B cell (primary cell): Measurements from ENCODE around the gene HAT1. TPM values are rescaled to one million over a fixed set of nuclear protein-coding genes. Genes with fewer than 3 reads are reported as not detected.

Experiments
- ATAC-seq: fragments of 200-7000 bp; cut with Tn5 transposase; one replicate; pipeline ENCODE4 v1.10.0; 2021; ENCODE audit warnings: low read depth, mild to moderate bottlenecking, moderate number of reproducible peaks, moderate library complexity
- CTCF ChIA-PET: fragments of 350-600 bp; sonication (Branson Sonifier 250); formaldehyde crosslinking; loops from one replicate; lab custom pipeline; 2021; ENCODE audit warnings: antibody characterized with exemption, inconsistent platforms; lab: Charles Lee
- POLR2A ChIA-PET: fragments of 350-600 bp; sonication (Branson Sonifier 250); formaldehyde crosslinking; loops from one replicate; lab custom pipeline; 2021; ENCODE audit warnings: antibody characterized with exemption; lab: Charles Lee
- DNase-seq: peaks from one replicate; pipeline ENCODE4 v3.0.0; 2013
- H2AFZ ChIP-seq: 2 replicates; pipeline ENCODE4 v1.6.1; 2012; ENCODE audit warnings: mild to moderate bottlenecking, low read depth, low read length; ENCODE audit not compliant: insufficient read depth, poor library complexity, severe bottlenecking
- H3K27ac ChIP-seq, 2 donors: 1 replicate in 1 of 2; 2 replicates in 1 of 2; pipeline ENCODE4 v1.5.1; 2012 to 2013; ENCODE audit warnings: low read length in 2 of 2, mild to moderate bottlenecking in 2 of 2, moderate library complexity in 1 of 2
- H3K27me3 ChIP-seq, 4 experiments: fragments of 200-600 bp in 1 of 4; sonication (generic) in 1 of 4; replicated peaks in 1 of 4; 1 replicate in 2 of 4; 2 replicates in 2 of 4; pipeline versions ENCODE4 v1.6.1 to v1.7.0; 2013 to 2016; ENCODE audit warnings: low read length in 3 of 4, mild to moderate bottlenecking in 2 of 4, mixed read lengths in 1 of 4, moderate library complexity in 1 of 4; ENCODE audit not compliant: insufficient read depth in 4 of 4, control insufficient read depth in 3 of 4; ENCODE audit errors: control extremely low read depth in 1 of 4
- H3K36me3 ChIP-seq, 2 experiments: replicated peaks in 1 of 2; 1 replicate in 1 of 2; 2 replicates in 1 of 2; pipeline versions ENCODE4 v1.6.1 to v1.7.1; 2013; ENCODE audit warnings: low read length in 1 of 2; ENCODE audit not compliant: insufficient read depth in 2 of 2, control insufficient read depth in 1 of 2; ENCODE audit errors: control extremely low read depth in 1 of 2, extremely low read depth in 1 of 2
- H3K4me1 ChIP-seq, 2 donors: fragments of 200-600 bp in 1 of 2; sonication (generic) in 1 of 2; 1 replicate in 1 of 2; 2 replicates in 1 of 2; pipeline versions ENCODE4 v1.5.1 to v1.6.1; 2013 to 2017; ENCODE audit warnings: low read length in 2 of 2; ENCODE audit not compliant: control insufficient read depth in 2 of 2, insufficient read depth in 2 of 2
- H3K4me2 ChIP-seq: replicated peaks from 2 replicates; pipeline ENCODE3; 2012; ENCODE audit warnings: mild to moderate bottlenecking, low read depth, low read length; ENCODE audit not compliant: poor library complexity, severe bottlenecking
- H3K4me3 ChIP-seq, 5 experiments: fragments of 200-600 bp in 1 of 5; sonication (generic) in 1 of 5; 1 replicate in 3 of 5; 2 replicates in 2 of 5; pipeline versions ENCODE4 v1.5.1 to v1.7.0; 2011 to 2016; ENCODE audit warnings: low read length in 4 of 5, mild to moderate bottlenecking in 4 of 5, low read depth in 2 of 5, control low read depth in 1 of 5, moderate library complexity in 1 of 5; ENCODE audit not compliant: insufficient read depth in 1 of 5; ENCODE audit errors: control extremely low read depth in 1 of 5, extremely low read depth in 1 of 5
- H3K79me2 ChIP-seq: fragments of 200-600 bp; sonication (generic); one replicate; pipeline ENCODE4 v1.6.0; 2016; ENCODE audit warnings: low read length; ENCODE audit not compliant: control insufficient read depth, insufficient read depth
- H3K9ac ChIP-seq: fragments of 200-600 bp; sonication (generic); 2 replicates; pipeline ENCODE4 v1.6.1; 2017; ENCODE audit warnings: mild to moderate bottlenecking, low read length, moderate library complexity
- H3K9me3 ChIP-seq, 3 donors: one replicate each; pipeline versions ENCODE4 v1.6.1 to v1.7.1; 2013; ENCODE audit warnings: low read length in 2 of 3; ENCODE audit not compliant: control insufficient read depth in 2 of 3, insufficient read depth in 1 of 3; ENCODE audit errors: control extremely low read depth in 1 of 3
- H4K20me1 ChIP-seq: 2 replicates; pipeline ENCODE4 v1.6.0; 2012; ENCODE audit warnings: mild to moderate bottlenecking, low read length; ENCODE audit not compliant: insufficient read depth, control insufficient read depth, poor library complexity, severe bottlenecking
- H3K27ac Mint-ChIP-seq: one replicate; pipeline ENCODE4 v1.8.0; 2021; ENCODE audit warnings: mixed read lengths
- H3K27me3 Mint-ChIP-seq: one replicate; pipeline ENCODE4 v1.8.0; 2021; ENCODE audit warnings: mixed read lengths
- H3K4me1 Mint-ChIP-seq: one replicate; pipeline ENCODE4 v1.8.0; 2021; ENCODE audit warnings: mixed read lengths
- H3K4me3 Mint-ChIP-seq: one replicate; pipeline ENCODE4 v1.8.0; 2021; ENCODE audit warnings: mixed read lengths
- H3K9me3 Mint-ChIP-seq: one replicate; pipeline ENCODE4 v1.8.0; 2022; ENCODE audit warnings: mixed read lengths; ENCODE audit not compliant: insufficient read depth
- EZH2 ChIP-seq: IDR thresholded peaks from 2 replicates; pipeline ENCODE4 v1.6.1; 2012; ENCODE audit warnings: borderline replicate concordance, low read depth, mild to moderate bottlenecking, moderate library complexity, low read length; ENCODE audit not compliant: insufficient read depth, poor library complexity, severe bottlenecking
- WGBS: methylation state at CpG from one replicate; pipeline ENCODE4 v1.1.5; 2013; ENCODE audit warnings: missing lambda C conversion rate; ENCODE audit not compliant: insufficient coverage; 5-methylcytosine and 5-hydroxymethylcytosine counted together
- intact Hi-C: fragments of 100-400 bp; cut with micrococcal nuclease; formaldehyde crosslinking; loops from one replicate; pipeline ENCODE4 v1.10.0; 2022
- polyA plus RNA-seq: library from polyadenylated mRNA; depleted of rRNA; stranded (reverse); fragments of >200 nt; gene quantifications from 2 replicates; pipeline ENCODE4 v1.2.3, GENCODE V29; 2012
- total RNA-seq, 2 donors: library from RNA; stranded (reverse); fragments of 120-200 nt in 1 of 2; gene quantifications; 1 replicate in 1 of 2; 2 replicates in 1 of 2; pipeline versions ENCODE4 v1.2.3 to v1.2.4, GENCODE V29; 2013 to 2022
- TF ChIP-seq, protein P1 (sequence below): fragments of 200-600 bp; IDR thresholded peaks from one replicate; pipeline ENCODE4 v1.8.0; 2022; ENCODE audit warnings: antibody characterized with exemption, mild to moderate bottlenecking

HAT1 gene
- total and polyA plus RNA-seq, 2 donors (not counting 1 experiment from before 2014, with no cell fraction given), result 12.0 to 25.1 TPM

DNA sequence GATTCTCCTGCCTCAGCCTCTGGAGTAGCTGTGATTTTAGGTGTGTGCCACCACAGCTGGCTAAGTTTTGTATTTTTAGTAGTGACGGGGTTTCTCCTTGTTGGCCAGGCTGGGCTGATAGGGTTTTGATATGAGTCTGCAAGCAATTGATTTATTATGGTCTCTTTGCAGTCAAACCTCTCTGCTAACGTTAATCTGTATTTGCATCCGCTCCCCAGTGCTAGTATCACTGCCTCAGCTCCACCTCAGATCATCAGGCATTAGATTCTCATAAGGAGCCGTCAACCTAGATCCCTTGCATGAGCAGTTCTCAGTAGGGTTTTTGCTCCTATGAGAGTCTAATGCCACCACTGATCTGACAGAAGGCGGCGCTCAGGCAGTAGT lies 19.0 kb downstream of the HAT1 start:
- Histone ChIP-seq H3K4me1 (no peaks in the 10 kb centered on the region), H4K20me1 (peaks cover 23% of the 10 kb centered on the region), H3K4me3 (no peak overlapping the region), H3K36me3 (peaks cover 0 to 3% of the 10 kb centered on the region in 2 experiments), H2AFZ (no peak overlapping the region), H3K9ac (no peak overlapping the region), H3K4me2 (no peak overlapping the region), H3K27ac (no peak overlapping the region), H3K79me2 (peaks cover 69% of the 10 kb centered on the region), H3K27me3 (no peaks in the 10 kb centered on the region), H3K9me3 (no peaks in the 10 kb centered on the region)
- intact Hi-C loops, result no loop called here
- TF ChIP-seq EZH2, result no peak
- TF ChIP-seq, protein P1, sequence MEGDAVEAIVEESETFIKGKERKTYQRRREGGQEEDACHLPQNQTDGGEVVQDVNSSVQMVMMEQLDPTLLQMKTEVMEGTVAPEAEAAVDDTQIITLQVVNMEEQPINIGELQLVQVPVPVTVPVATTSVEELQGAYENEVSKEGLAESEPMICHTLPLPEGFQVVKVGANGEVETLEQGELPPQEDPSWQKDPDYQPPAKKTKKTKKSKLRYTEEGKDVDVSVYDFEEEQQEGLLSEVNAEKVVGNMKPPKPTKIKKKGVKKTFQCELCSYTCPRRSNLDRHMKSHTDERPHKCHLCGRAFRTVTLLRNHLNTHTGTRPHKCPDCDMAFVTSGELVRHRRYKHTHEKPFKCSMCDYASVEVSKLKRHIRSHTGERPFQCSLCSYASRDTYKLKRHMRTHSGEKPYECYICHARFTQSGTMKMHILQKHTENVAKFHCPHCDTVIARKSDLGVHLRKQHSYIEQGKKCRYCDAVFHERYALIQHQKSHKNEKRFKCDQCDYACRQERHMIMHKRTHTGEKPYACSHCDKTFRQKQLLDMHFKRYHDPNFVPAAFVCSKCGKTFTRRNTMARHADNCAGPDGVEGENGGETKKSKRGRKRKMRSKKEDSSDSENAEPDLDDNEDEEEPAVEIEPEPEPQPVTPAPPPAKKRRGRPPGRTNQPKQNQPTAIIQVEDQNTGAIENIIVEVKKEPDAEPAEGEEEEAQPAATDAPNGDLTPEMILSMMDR, result no peak
- WGBS, result 85% methylated on average over 4 of the region's 6 CpGs
- DNase-seq, result no peak
- H3K9me3 Mint-ChIP-seq, result no peaks in the 10 kb centered on the region
- POLR2A ChIA-PET, result no interaction called here
- CTCF ChIA-PET, result interaction anchor here (0.9 kb wide), 1 partner anchor 51 kb away, joined by 3 read pairs; no protein-coding TSS in a partner anchor
- H3K4me3 Mint-ChIP-seq, result no peak overlapping the region
- no peaks in the 10 kb centered on the region for H3K27me3 Mint-ChIP-seq
- ATAC-seq, result no peak
- H3K4me1 Mint-ChIP-seq, result peaks cover 8% of the 10 kb centered on the region
- H3K27ac Mint-ChIP-seq, result no peak overlapping the region

DNA sequence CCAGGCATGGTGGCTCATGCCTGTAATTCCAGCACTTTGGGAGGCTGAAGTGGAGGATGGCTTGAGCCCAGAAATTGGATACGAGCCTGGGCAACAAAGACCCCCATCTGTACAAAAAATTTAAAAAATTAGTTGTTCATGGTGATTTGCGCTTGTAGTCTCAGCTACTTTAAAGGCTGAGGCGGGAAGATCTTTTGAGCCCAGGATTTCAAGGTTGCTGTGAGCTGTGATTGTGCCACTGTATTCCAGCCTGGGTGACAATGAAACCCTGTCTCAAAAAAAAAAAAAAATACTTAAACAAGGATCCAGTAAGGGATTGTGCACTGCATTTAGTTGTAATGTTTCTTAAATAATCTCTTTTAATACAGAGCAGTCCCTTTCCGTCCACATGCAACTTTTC lies 21.6 kb downstream of the HAT1 start:
- WGBS, result 100% methylated on average over 2 of the region's 4 CpGs
- H4K20me1 ChIP-seq, result peaks cover 19% of the 10 kb centered on the region
- DNase-seq (no peak), ATAC-seq (no peak)
- H3K4me3 ChIP-seq, result no peak overlapping the region
- no peaks in the 10 kb centered on the region for H3K4me1 ChIP-seq
- H3K9me3 ChIP-seq, result no peaks in the 10 kb centered on the region
- TF ChIP-seq, protein P1, result no peak
- no peak for TF ChIP-seq EZH2
- no peaks in the 10 kb centered on the region for H3K27me3 ChIP-seq
- CTCF ChIA-PET, result no interaction called here
- Mint-ChIP-seq H3K4me1 (peaks cover 6% of the 10 kb centered on the region), H3K4me3 (no peak overlapping the region), H3K27ac (no peak overlapping the region), H3K27me3 (no peaks in the 10 kb centered on the region), H3K9me3 (no peaks in the 10 kb centered on the region)
- peaks cover 44% of the 10 kb centered on the region for H3K79me2 ChIP-seq
- H3K27ac ChIP-seq, result no peak overlapping the region
- H2AFZ ChIP-seq, result no peak overlapping the region
- H3K9ac ChIP-seq, result no peak overlapping the region
- H3K36me3 ChIP-seq, result peaks cover under 1 to 6% of the 10 kb centered on the region in 2 experiments
- H3K4me2 ChIP-seq, result no peak overlapping the region
- intact Hi-C loops, result no loop called here
- POLR2A ChIA-PET, result no interaction called here
